SK-N-SH treated with all-trans-retinoic acid at 6 μM for 48 hours (cell line): ENCODE results near the gene RYK.

Experiments
- ATAC-seq: fragments of 200-7000 bp; cut with Tn5 transposase; 3 replicates; pipeline ENCODE4 v1.9.1; 2020; ENCODE audit warnings: mild to moderate bottlenecking, moderate library complexity
- ARNTL ChIP-seq: fragments of 450-650 bp; formaldehyde crosslinking; IDR thresholded peaks from 2 replicates; pipeline ENCODE4 v1.5.0; 2020; ENCODE audit warnings: low read depth, mild to moderate bottlenecking, moderate library complexity, borderline replicate concordance
- BACH2 ChIP-seq: fragments of 250-450 bp; sonication (Bioruptor Pico); IDR thresholded peaks from 2 replicates; pipeline ENCODE4 v1.9.0; 2021; ENCODE audit warnings: mild to moderate bottlenecking, borderline replicate concordance
- CREB5 ChIP-seq: fragments of 250-450 bp; sonication (Bioruptor Pico); IDR thresholded peaks from 2 replicates; pipeline ENCODE4 v1.5.1; 2020; ENCODE audit warnings: low read depth, mild to moderate bottlenecking, moderate library complexity
- CSDC2 ChIP-seq: fragments of 250-450 bp; sonication (Bioruptor Pico); IDR thresholded peaks from 2 replicates; pipeline ENCODE4 v1.5.0; 2020; ENCODE audit warnings: mild to moderate bottlenecking, moderate library complexity
- ESRRG ChIP-seq: fragments of 250-450 bp; sonication (Bioruptor Pico); IDR thresholded peaks from 2 replicates; pipeline ENCODE4 v1.6.1; 2021; ENCODE audit warnings: mild to moderate bottlenecking
- ISL1 ChIP-seq: fragments of 250-450 bp; sonication (Bioruptor Pico); IDR thresholded peaks from 2 replicates; pipeline ENCODE4 v2.1.2; 2022; ENCODE audit warnings: mild to moderate bottlenecking, moderate library complexity
- OSR1 ChIP-seq: fragments of 250-450 bp; sonication (Bioruptor Pico); IDR thresholded peaks from 2 replicates; pipeline ENCODE4 v1.8.0; 2022; ENCODE audit warnings: moderate library complexity, mild to moderate bottlenecking, inconsistent platforms
- PATZ1 ChIP-seq: fragments of 250-450 bp; sonication (Bioruptor Pico); IDR thresholded peaks from 2 replicates; pipeline ENCODE4 v1.8.0; 2020; ENCODE audit warnings: mild to moderate bottlenecking, moderate library complexity, borderline replicate concordance
- PPARA ChIP-seq: fragments of 250-450 bp; sonication (Bioruptor Pico); IDR thresholded peaks from 2 replicates; pipeline ENCODE4 v1.5.0; 2020; ENCODE audit warnings: mild to moderate bottlenecking, borderline replicate concordance
- RARB ChIP-seq: fragments of 250-450 bp; sonication (Bioruptor Pico); IDR thresholded peaks from 2 replicates; pipeline ENCODE4 v1.8.0; 2021; ENCODE audit warnings: mild to moderate bottlenecking, moderate library complexity
- SNAI2 ChIP-seq: fragments of 250-450 bp; sonication (Bioruptor Pico); IDR thresholded peaks from 2 replicates; pipeline ENCODE4 v1.5.0; 2020; ENCODE audit warnings: mild to moderate bottlenecking, moderate library complexity
- TCF4 ChIP-seq: fragments of 250-450 bp; sonication (Bioruptor Pico); IDR thresholded peaks from 2 replicates; pipeline ENCODE4 v1.8.0; 2021; ENCODE audit warnings: mild to moderate bottlenecking, moderate library complexity, borderline replicate concordance
- TOX ChIP-seq: fragments of 250-450 bp; sonication (Bioruptor Pico); IDR thresholded peaks from 2 replicates; pipeline ENCODE4 v1.8.0; 2021; ENCODE audit warnings: mild to moderate bottlenecking, moderate library complexity, borderline replicate concordance
- TSHZ2 ChIP-seq: fragments of 250-450 bp; sonication (Bioruptor Pico); IDR thresholded peaks from 2 replicates; pipeline ENCODE4 v1.5.0; 2020; ENCODE audit warnings: mild to moderate bottlenecking, moderate library complexity
- ZC3H10 ChIP-seq: fragments of 250-450 bp; sonication (Bioruptor Pico); IDR thresholded peaks from 2 replicates; pipeline ENCODE4 v1.5.1; 2021; ENCODE audit warnings: mild to moderate bottlenecking, moderate library complexity
- ZFP3 ChIP-seq: fragments of 250-450 bp; sonication (Bioruptor Pico); IDR thresholded peaks from 2 replicates; pipeline ENCODE4 v1.5.0; 2020; ENCODE audit warnings: mild to moderate bottlenecking, moderate library complexity
- ZFP30 ChIP-seq: fragments of 450-650 bp; formaldehyde crosslinking; IDR thresholded peaks from 2 replicates; pipeline ENCODE4 v1.5.0; 2022; ENCODE audit warnings: mild to moderate bottlenecking, moderate library complexity
- ZNF565 ChIP-seq: fragments of 450-650 bp; formaldehyde crosslinking; conservative IDR thresholded peaks from 2 replicates; pipeline ENCODE4 v1.5.0; 2020; ENCODE audit warnings: low read depth, mild to moderate bottlenecking, moderate library complexity
- ZNF70 ChIP-seq: fragments of 450-650 bp; formaldehyde crosslinking; IDR thresholded peaks from 2 replicates; pipeline ENCODE4 v1.5.0; 2020; ENCODE audit warnings: mild to moderate bottlenecking, moderate library complexity
- ZNF8 ChIP-seq: fragments of 450-650 bp; formaldehyde crosslinking; IDR thresholded peaks from 2 replicates; pipeline ENCODE4 v1.5.0; 2020; ENCODE audit warnings: mild to moderate bottlenecking, moderate library complexity

Gene RYK

GRCh38 chr3:134244921-134245320 lies 5.7 kb downstream of the RYK start (continued):
- no peak for TF ChIP-seq ISL1
- TF ChIP-seq TSHZ2 = no peak
- no peak for TF ChIP-seq PATZ1 (CRISPR knock-in tag)

- no peak for TF ChIP-seq BACH2 (CRISPR knock-in tag)
- TF ChIP-seq OSR1 (CRISPR knock-in tag) = no peak
- no peak for TF ChIP-seq ESRRG
- no peak for TF ChIP-seq RARB (CRISPR knock-in tag)
- no peak for TF ChIP-seq CSDC2 (CRISPR knock-in tag)
- no peak for TF ChIP-seq ZNF8 (CRISPR knock-in tag)
- no peak for TF ChIP-seq ZFP3
- TF ChIP-seq CREB5 (CRISPR knock-in tag) = no peak
- TF ChIP-seq TCF4 = no peak
- TF ChIP-seq SNAI2 (CRISPR knock-in tag) = no peak
- no peak for TF ChIP-seq ZC3H10 (CRISPR knock-in tag)
- no peak for TF ChIP-seq ZNF70 (CRISPR knock-in tag)
- TF ChIP-seq TOX (CRISPR knock-in tag) = no peak
- TF ChIP-seq TSHZ2 = no peak
- no peak for TF ChIP-seq ARNTL
- TF ChIP-seq PPARA = no peak
- no peak for TF ChIP-seq PATZ1 (CRISPR knock-in tag)
- TF ChIP-seq, all 23 proteins: peak for 0
- peak; percentile 57 for ATAC-seq
Measured at GRCh38 chr3:134242649-134243617, 7.7 kb downstream of the RYK start.

- TF ChIP-seq ESRRG (no peak), ARNTL (no peak), ZNF70 (CRISPR knock-in tag) (no peak), ZNF565 (CRISPR knock-in tag) (no peak), ISL1 (no peak), RARB (CRISPR knock-in tag) (no peak), OSR1 (CRISPR knock-in tag) (no peak), ZFP30 (CRISPR knock-in tag) (no peak), ZFP3 (no peak), CSDC2 (CRISPR knock-in tag) (no peak)
- ATAC-seq = no peak
Measured at GRCh38 chr3:134239538-134239937, 11.1 kb downstream of the RYK start.
